Caki2 (cell line): ENCODE measurements around the gene CELF5. TPM values are rescaled to one million over a fixed set of nuclear protein-coding genes. Genes with fewer than 3 reads are reported as not detected.
"Not testable (repeated sequence)": the region's sequence is repeated elsewhere in the genome, so short reads cannot be mapped to it uniquely, and the experiment has no call there.

ENCODE experiments used
- DNase-seq: peaks from one replicate; pipeline ENCODE4 v3.0.0-alpha.2; 2015; ENCODE audit warnings: low read depth
- in situ Hi-C: cut with HindIII; loops from 2 replicates; pipeline ENCODE4 v1.10.0; 2016; ENCODE audit warnings: low sequenced_read_pairs, low pct_unique_long_range_greater_than_20kb, mixed read lengths
- total RNA-seq: library from RNA; depleted of rRNA; stranded (reverse); fragments of >200 nt; shearing (Covaris generic); gene quantifications from 2 replicates; pipeline ENCODE4 v1.2.3, GENCODE V29; 2014; ENCODE audit warnings: low replicate concordance

CELF5 gene
- total RNA-seq, 1 experiment from 2014 or later = 0.47 TPM

GRCh38 chr19:3278749-3279148 lies 54.3 kb downstream of the CELF5 start:
- DNase-seq = no peak
- in situ Hi-C loops = no loop called here

GRCh38 chr19:3279306-3279705 lies 54.8 kb downstream of the CELF5 start:
- in situ Hi-C loops = no loop called here
- no peak for DNase-seq

- no peak for DNase-seq
- in situ Hi-C loops = no loop called here
Measured at GRCh38 chr19:3281026-3281425, 56.6 kb downstream of the CELF5 start.

DNA sequence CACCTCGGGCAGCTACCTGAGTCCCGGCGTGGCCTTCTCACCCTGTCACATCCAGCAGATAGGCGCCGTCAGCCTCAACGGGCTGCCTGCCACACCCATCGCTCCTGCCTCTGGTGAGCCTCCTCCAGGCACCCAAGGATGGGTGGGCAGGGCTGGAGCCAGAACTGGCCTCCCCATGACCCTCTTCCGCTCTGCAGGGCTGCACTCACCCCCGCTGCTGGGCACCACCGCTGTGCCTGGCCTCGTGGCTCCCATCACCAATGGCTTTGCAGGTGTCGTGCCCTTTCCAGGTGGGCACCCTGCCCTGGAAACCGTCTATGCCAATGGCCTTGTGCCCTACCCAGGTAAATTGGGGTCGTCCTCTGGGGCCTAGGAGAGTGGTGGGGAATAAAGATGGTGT lies 57.7 kb downstream of the CELF5 start:
- in situ Hi-C loops = no loop called here
- DNase-seq = no peak

DNA sequence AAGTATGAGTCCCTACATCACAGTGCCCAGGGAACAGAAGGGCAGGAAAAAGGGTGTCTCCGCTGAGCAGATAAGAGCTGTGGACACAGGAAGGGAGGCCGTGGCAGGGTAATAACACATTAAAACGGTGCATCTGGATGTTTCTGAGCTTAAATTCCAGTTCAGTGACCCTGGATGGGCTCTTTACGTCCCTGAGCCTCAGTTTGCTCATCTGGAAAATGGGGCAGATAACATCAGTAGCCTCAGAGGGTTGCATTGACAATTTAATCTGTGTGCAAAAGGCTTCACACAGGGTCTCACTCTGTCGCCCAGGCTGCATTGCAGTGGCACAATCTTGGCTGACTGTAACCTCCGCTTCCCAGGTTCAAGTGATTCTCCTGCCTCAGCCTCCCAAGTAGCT lies 58.1 kb downstream of the CELF5 start:
- in situ Hi-C loops = no loop called here
- DNase-seq = no peak

DNA sequence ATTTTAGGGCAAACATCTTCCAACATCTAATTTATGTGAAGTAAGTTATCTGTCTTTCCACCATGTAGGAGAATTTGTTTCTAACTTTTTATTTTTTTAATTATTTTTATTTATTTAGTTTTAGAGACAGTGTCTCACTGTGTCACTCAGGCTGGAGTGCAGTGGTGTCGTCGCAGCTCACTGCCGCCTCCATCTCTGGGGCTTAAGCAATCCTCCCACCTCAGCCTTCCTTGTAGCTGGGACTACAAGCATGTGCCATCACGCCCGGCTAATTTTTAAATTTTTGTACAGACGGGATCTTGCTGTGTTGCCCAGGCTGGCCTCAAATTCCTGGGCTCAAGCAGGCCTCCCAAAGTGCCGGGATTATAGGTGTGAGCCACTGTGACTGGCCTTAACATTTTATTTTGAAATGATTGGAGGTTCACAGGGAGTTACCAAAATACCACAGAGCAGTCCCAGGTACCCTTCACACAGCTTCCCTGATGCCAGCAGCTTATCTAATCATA lies 58.8 kb downstream of the CELF5 start:
- DNase-seq = no peak
- in situ Hi-C loops = no loop called here

DNA sequence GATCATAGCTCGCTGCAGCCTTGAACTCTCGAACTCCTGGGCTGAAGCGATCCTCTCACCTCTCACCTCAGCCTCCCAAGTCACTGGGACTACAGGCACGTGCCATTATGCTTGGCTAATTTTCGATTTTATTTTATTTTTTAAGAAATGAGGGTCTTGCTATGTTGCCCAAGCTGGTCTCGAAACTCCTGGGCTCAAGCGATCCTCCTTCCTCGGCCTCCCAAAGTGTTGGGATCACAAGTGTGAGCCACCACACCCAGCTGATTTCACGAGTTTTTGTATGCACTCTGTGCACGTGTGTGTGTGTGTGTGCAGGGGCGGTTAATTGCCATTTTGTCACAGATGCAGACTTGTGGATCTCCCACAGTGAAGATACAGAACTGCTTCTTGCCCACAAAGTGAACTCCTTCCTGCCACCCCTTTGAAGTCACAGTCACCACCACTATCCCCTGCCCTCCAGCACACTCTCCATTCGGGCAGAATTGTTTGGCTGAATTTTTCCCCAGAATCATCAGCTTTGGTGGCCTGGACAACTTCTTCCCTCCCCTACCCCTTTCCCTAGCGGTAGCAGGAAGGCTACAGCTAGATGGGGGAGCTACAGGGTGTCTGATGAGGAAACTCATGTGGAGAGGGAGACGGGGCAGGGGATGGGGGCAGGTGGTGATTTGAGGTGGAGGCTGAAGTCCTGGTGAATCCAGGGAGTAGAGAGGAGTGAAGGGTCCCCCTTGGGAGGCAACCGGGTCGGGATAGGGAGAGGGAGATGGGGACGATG lies 59.6 kb downstream of the CELF5 start:
- in situ Hi-C loops = no loop called here
- no peak for DNase-seq

- peak; percentile 94 for DNase-seq
Measured at GRCh38 chr19:3284759-3285646, 60.5 kb downstream of the CELF5 start.

GRCh38 chr19:3285647-3286176 lies 61.3 kb downstream of the CELF5 start:
- in situ Hi-C loops = no loop called here
- peak; percentile 62 for DNase-seq

More at GRCh38 chr19:3284759-3285646, 60.5 kb downstream of the CELF5 start:
- in situ Hi-C loops = no loop called here

- DNase-seq = no peak
- in situ Hi-C loops = no loop called here
Measured at GRCh38 chr19:3287814-3288213, 63.4 kb downstream of the CELF5 start.

DNA sequence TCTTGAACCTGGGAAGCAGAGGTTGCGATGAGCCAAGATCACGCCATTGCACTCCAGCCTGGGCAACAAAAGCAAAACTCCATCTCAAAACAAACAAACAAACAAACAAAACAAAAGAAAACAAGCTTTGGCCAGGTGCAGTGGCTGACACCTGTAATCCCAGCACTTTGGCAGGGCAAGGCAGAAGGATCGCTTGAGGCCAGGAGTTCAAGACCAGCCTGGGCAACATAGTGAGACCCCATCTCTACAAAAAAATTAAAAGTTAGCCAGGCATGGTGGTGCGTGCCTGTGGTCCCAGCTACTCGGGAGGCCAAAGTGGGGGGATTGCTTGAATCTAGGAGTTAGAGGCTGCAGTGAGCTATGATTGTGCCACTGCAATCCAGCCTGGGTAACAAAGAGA lies 64.0 kb downstream of the CELF5 start:
- DNase-seq, in situ Hi-C loops: not testable (repeated sequence)

- DNase-seq = no peak
- in situ Hi-C loops = no loop called here
Measured at GRCh38 chr19:3289971-3290569, 65.6 kb downstream of the CELF5 start.

GRCh38 chr19:3290858-3291257 lies 66.4 kb downstream of the CELF5 start:
- in situ Hi-C loops, DNase-seq: not testable (repeated sequence)

DNA sequence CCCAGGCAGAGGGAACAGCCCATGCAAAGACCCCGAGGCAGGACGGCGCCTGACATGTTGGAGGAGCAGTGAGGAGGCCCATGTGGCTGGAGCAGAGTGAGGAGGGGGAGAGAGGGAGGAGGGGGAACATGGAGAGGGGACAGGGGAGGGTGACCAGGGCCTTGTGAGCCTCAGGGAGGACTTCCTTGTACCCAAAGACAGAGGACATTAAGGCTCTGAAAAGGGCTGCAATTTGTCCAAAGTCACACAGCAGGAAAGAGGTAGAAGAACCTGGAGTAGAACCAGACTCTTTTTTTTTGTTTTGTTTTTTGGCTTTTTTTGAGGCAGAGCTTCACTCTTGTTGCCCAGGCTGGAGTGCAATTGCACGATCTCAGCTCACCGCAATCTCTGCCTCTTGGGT lies 67.2 kb downstream of the CELF5 start:
- in situ Hi-C loops = no loop called here
- DNase-seq = no peak

- DNase-seq = no peak
- in situ Hi-C loops = no loop called here
Measured at GRCh38 chr19:3292958-3293529, 68.6 kb downstream of the CELF5 start.

DNA sequence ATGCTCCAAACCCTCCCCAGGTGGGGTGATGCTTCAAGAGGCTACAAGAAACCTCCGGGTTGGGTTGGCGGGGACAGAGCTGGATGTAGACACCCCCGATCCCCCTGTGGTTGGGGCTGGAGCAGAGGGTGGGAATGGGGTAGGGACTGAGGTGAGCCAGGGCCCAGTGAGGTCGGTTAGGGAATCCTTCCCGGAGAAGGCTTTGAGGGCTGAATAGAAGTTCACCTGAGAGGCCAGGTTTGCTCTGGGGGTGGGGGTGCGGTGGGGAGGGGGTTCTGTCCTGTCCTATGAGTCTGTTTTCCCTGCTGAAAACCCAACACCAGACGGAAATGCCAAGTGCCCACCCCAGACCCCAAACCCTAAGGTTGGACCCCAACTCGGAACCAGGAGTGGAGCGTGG lies 69.1 kb downstream of the CELF5 start:
- DNase-seq = no peak
- in situ Hi-C loops = no loop called here

DNA sequence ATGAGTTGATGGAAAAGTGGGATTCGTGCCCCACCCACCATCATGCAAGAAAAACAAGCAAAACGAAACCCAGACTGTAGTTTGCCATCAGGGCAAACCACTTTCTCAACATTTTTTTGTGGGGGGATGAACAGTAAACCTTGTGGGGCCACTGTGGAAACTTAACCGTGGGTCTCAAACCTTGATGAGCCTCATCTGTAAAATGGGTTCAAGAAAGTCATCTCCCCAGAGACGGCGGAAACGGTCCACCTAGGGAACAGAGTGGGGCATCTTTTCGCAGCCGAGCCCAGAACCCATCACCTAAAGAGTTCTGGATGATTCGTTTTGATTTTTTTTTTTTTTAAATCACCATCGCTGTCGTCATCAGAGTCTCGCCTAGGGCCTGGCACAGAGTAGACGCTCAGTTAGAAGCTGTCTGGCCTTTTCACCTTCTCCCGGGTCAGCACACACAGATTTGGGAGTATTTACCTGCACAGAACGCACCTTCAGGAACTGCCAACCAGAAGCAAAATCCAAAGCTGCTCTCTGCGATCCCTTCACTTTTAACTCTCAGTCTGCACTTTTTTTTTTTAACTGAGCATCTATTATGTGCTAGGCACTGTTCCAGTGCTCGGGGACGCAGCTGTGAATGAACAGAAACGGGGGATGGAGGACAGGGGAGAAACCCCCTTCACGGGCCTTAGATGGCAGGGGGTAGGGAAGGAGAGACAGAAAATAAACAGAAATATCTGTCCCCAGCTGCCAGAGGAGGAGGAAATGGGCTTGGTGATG lies 69.8 kb downstream of the CELF5 start:
- in situ Hi-C loops = no loop called here

GRCh38 chr19:3295581-3295980 lies 71.1 kb downstream of the CELF5 start:
- in situ Hi-C loops = no loop called here
- no peak for DNase-seq

More for the DNA sequence above, 69.8 kb downstream of the CELF5 start:
- DNase-seq = no peak
